ENCODE measurements around the gene NPDC1.

NPDC1 gene

DNA sequence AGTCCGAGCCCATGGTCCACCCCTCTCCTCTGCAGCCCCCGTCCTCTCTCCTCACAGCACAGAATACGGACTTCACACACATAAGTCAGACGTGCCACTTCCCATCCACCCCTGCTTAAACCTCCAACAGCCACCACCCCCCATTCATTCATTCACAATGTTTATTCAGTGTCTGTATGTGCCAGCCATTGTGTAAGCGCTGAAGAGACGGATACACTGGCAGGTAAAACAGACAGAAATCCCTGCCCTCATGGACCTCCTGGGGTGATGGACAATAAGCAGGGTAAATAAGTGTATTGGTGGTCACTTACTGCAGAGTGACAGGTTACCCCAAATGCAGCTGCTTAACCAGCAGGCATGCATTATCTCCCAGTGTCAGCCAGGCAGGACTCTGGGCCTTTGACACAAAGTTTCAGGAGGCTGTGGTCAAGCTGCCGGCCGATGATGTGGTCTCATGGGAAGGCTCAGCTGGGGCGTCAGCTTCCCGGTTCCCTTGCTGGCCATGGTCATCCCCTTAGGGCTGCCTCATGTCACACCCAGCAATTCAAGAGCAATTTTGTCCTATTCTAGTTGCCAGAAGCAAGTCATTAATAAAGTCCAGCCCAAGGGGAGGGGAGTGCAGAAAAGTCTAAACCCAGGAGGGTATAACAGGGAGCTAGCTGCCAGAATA, 55.6 kb downstream of the NPDC1 start:
- TF ChIP-seq, protein P1, sequence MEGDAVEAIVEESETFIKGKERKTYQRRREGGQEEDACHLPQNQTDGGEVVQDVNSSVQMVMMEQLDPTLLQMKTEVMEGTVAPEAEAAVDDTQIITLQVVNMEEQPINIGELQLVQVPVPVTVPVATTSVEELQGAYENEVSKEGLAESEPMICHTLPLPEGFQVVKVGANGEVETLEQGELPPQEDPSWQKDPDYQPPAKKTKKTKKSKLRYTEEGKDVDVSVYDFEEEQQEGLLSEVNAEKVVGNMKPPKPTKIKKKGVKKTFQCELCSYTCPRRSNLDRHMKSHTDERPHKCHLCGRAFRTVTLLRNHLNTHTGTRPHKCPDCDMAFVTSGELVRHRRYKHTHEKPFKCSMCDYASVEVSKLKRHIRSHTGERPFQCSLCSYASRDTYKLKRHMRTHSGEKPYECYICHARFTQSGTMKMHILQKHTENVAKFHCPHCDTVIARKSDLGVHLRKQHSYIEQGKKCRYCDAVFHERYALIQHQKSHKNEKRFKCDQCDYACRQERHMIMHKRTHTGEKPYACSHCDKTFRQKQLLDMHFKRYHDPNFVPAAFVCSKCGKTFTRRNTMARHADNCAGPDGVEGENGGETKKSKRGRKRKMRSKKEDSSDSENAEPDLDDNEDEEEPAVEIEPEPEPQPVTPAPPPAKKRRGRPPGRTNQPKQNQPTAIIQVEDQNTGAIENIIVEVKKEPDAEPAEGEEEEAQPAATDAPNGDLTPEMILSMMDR (IDR thresholded peaks at IDR 0.05; ENCODE audit: low read depth, low read length, missing control alignments): no peak
- no peak overlapping the region for H3K4me3 ChIP-seq (ENCODE audit: low read depth, low read length)
- no peak for DNase-seq (ENCODE audit: low read depth)

All from GM12864 (cell line).